ENCODE results near the gene FGFBP2. TPM values are rescaled to one million over a fixed set of nuclear protein-coding genes. Genes with fewer than 3 reads are reported as not detected.

Gene FGFBP2
- total RNA-seq, 1 donor = 0.36 TPM

DNA sequence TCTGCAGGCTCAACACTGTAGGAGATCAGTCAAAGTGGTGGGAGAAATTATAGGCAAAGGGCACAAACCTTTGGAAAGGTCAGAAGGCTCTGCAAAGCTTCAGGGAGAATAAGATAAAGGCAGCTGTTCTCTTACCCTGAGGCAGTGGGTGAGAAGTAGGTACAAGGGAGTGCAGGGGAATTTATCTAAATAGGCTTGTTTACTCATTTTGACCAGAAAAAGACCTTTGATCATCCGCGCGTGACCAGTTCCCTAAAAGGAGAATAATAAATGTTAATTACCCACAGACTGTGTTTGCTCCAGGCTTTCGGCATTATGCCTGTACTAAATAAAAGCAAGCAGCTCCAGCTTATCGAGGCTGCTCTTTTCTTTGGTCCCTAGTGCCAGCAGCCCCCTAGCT lies 9.3 kb downstream of the FGFBP2 start:
- no peaks in the 10 kb centered on the region for H4K20me1 ChIP-seq (ENCODE audit: insufficient read depth, low read length)
- H3K4me2 ChIP-seq (ENCODE audit: insufficient read depth, low read length) = no peak overlapping the region
- no peak overlapping the region for H3K4me3 ChIP-seq (ENCODE audit: insufficient read depth, low read length)
- no peaks in the 10 kb centered on the region for H3K4me1 ChIP-seq (ENCODE audit: insufficient read depth, low read length)
- DNase-seq (ENCODE audit: insufficient read length, low spot score, missing footprints) = no peak
- H3K9me3 ChIP-seq (ENCODE audit: low read depth, low read length) = no peaks in the 10 kb centered on the region
- H3K27ac ChIP-seq (ENCODE audit: low read depth, low read length) = no peak overlapping the region
- TF ChIP-seq, protein P1, sequence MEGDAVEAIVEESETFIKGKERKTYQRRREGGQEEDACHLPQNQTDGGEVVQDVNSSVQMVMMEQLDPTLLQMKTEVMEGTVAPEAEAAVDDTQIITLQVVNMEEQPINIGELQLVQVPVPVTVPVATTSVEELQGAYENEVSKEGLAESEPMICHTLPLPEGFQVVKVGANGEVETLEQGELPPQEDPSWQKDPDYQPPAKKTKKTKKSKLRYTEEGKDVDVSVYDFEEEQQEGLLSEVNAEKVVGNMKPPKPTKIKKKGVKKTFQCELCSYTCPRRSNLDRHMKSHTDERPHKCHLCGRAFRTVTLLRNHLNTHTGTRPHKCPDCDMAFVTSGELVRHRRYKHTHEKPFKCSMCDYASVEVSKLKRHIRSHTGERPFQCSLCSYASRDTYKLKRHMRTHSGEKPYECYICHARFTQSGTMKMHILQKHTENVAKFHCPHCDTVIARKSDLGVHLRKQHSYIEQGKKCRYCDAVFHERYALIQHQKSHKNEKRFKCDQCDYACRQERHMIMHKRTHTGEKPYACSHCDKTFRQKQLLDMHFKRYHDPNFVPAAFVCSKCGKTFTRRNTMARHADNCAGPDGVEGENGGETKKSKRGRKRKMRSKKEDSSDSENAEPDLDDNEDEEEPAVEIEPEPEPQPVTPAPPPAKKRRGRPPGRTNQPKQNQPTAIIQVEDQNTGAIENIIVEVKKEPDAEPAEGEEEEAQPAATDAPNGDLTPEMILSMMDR (IDR thresholded peaks at IDR 0.05; ENCODE audit: extremely low read depth, low read depth, low read length) = no peak
- no peak overlapping the region for H2AFZ ChIP-seq (ENCODE audit: low read length)
- H3K79me2 ChIP-seq (ENCODE audit: insufficient read depth, low read length) = no peaks in the 10 kb centered on the region
- H3K27me3 ChIP-seq (ENCODE audit: insufficient read depth, low read length) = peaks cover 3% of the 10 kb centered on the region
- H3K36me3 ChIP-seq (ENCODE audit: insufficient read depth, low read length) = no peaks in the 10 kb centered on the region

DNA sequence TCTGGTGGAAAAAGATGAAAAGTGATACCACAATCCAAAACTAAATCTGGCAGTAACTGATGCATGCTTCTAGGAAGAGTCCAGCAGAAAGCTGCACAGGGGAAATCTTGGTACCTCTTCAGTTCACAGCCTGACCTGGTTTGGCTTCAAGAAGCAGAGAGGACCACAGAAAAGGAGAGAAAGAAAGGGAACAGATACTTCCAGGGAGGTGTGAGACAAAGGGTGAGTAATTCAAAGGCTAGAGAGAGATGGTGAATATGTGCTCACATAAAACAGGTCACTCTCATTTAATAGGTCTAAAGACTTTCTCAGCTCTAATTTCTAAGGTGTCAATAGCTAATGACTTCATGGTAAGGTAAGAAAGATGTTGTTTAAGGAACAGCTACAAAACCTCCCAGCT lies 11.2 kb downstream of the FGFBP2 start:
- H3K9me3 ChIP-seq (ENCODE audit: low read depth, low read length) = no peaks in the 10 kb centered on the region
- DNase-seq (ENCODE audit: insufficient read length, low spot score, missing footprints) = no peak
- H3K79me2 ChIP-seq (ENCODE audit: insufficient read depth, low read length) = no peaks in the 10 kb centered on the region
- H3K27ac ChIP-seq (ENCODE audit: low read depth, low read length) = no peak overlapping the region
- H3K4me1 ChIP-seq (ENCODE audit: insufficient read depth, low read length) = no peaks in the 10 kb centered on the region
- H4K20me1 ChIP-seq (ENCODE audit: insufficient read depth, low read length) = no peaks in the 10 kb centered on the region
- H3K4me3 ChIP-seq (ENCODE audit: insufficient read depth, low read length) = no peak overlapping the region
- TF ChIP-seq, protein P1 (IDR thresholded peaks at IDR 0.05; ENCODE audit: extremely low read depth, low read depth, low read length) = no peak
- H3K27me3 ChIP-seq (ENCODE audit: insufficient read depth, low read length) = no peaks in the 10 kb centered on the region
- H2AFZ ChIP-seq (ENCODE audit: low read length) = no peak overlapping the region
- no peaks in the 10 kb centered on the region for H3K36me3 ChIP-seq (ENCODE audit: insufficient read depth, low read length)
- no peak overlapping the region for H3K4me2 ChIP-seq (ENCODE audit: insufficient read depth, low read length)

DNA sequence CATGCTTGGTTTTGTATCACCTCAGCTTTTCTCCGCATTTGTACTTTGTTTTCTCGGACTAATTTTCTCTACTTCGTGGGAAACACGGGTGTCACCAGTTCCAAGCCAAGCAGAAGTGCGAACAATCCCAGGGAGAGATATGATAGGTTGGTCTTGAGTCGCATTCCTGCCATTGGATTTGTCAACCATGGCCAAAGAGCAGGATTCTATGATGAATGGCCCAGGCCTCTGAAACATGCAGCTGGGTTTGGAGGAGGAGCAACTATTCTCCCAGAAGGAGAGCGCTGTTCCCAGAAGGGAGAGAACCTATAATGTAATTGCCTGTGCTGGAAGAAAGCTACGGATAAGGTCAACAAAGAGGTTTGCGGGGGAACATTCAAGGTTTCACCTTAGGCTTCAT lies 14.1 kb downstream of the FGFBP2 start:
- TF ChIP-seq, protein P1 (IDR thresholded peaks at IDR 0.05; ENCODE audit: extremely low read depth, low read depth, low read length) = no peak
- Histone ChIP-seq H3K9me3 (ENCODE audit: low read depth, low read length) (no peaks in the 10 kb centered on the region), H3K27me3 (ENCODE audit: insufficient read depth, low read length) (peaks cover 13% of the 10 kb centered on the region), H2AFZ (ENCODE audit: low read length) (no peak overlapping the region), H3K4me3 (ENCODE audit: insufficient read depth, low read length) (no peak overlapping the region), H3K4me2 (ENCODE audit: insufficient read depth, low read length) (no peak overlapping the region), H3K27ac (ENCODE audit: low read depth, low read length) (no peak overlapping the region), H4K20me1 (ENCODE audit: insufficient read depth, low read length) (no peaks in the 10 kb centered on the region), H3K36me3 (ENCODE audit: insufficient read depth, low read length) (no peaks in the 10 kb centered on the region), H3K4me1 (ENCODE audit: insufficient read depth, low read length) (no peaks in the 10 kb centered on the region), H3K79me2 (ENCODE audit: insufficient read depth, low read length) (no peaks in the 10 kb centered on the region)
- no peak for DNase-seq (ENCODE audit: insufficient read length, low spot score, missing footprints)

DNA sequence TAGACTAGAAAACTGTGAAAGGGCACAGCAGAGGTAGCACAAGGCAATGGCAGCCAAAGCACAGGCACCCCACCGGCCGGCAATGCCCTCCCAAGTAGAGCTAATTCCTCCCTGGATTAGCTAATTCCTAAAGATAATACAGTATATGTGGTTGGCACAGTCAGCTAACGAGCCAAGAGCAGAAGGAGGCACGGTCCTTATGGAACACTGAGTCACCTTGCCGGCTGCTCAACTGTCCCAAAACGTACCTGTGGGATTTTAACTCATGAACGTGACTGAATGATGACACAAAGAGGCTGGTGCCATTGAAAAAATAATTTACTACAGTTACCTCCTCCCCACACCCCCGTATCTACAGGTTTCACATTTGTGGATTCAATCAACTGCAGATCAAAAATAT lies 15.3 kb downstream of the FGFBP2 start:
- H3K27me3 ChIP-seq (ENCODE audit: insufficient read depth, low read length) = peaks cover 13% of the 10 kb centered on the region
- no peak overlapping the region for H3K4me2 ChIP-seq (ENCODE audit: insufficient read depth, low read length)
- H3K27ac ChIP-seq (ENCODE audit: low read depth, low read length) = no peak overlapping the region
- H2AFZ ChIP-seq (ENCODE audit: low read length) = no peak overlapping the region
- no peak for DNase-seq (ENCODE audit: insufficient read length, low spot score, missing footprints)
- no peak overlapping the region for H3K4me3 ChIP-seq (ENCODE audit: insufficient read depth, low read length)
- no peaks in the 10 kb centered on the region for H4K20me1 ChIP-seq (ENCODE audit: insufficient read depth, low read length)
- H3K79me2 ChIP-seq (ENCODE audit: insufficient read depth, low read length) = no peaks in the 10 kb centered on the region
- no peaks in the 10 kb centered on the region for H3K9me3 ChIP-seq (ENCODE audit: low read depth, low read length)
- TF ChIP-seq, protein P1 (IDR thresholded peaks at IDR 0.05; ENCODE audit: extremely low read depth, low read depth, low read length) = no peak
- H3K4me1 ChIP-seq (ENCODE audit: insufficient read depth, low read length) = no peaks in the 10 kb centered on the region
- no peaks in the 10 kb centered on the region for H3K36me3 ChIP-seq (ENCODE audit: insufficient read depth, low read length)

Data from osteoblast (primary cell).